BLaER1 treated with 17β-estradiol and CSF1 and Interleukin-3, amounts not matched to agents 10 nM and 100 nM (cell line): ENCODE results near the gene PTPRN2.

Experiments used
- H3K27ac ChIP-seq, 11 experiments: shearing (Covaris generic); formaldehyde crosslinking; 2 replicates each; pipeline ENCODE4 v1.8.1; 2022
- H3K27me3 ChIP-seq, 11 experiments: shearing (Covaris generic); formaldehyde crosslinking; 2 replicates each; pipeline ENCODE4 v1.8.1; 2022
- H3K36me3 ChIP-seq, 11 experiments: shearing (Covaris generic); formaldehyde crosslinking; 2 replicates each; pipeline ENCODE4 v1.8.1; 2022
- H3K4me1 ChIP-seq, 10 experiments: shearing (Covaris generic); formaldehyde crosslinking; 2 replicates each; pipeline ENCODE4 v1.8.1; 2022
- H3K4me2 ChIP-seq, 11 experiments: shearing (Covaris generic); formaldehyde crosslinking; 2 replicates each; pipeline ENCODE4 v1.8.1; 2022
- H3K4me3 ChIP-seq, 10 experiments: shearing (Covaris generic); formaldehyde crosslinking; 2 replicates each; pipeline ENCODE4 v1.8.1; 2022
- H3K9ac ChIP-seq, 11 experiments: shearing (Covaris generic); formaldehyde crosslinking; 2 replicates each; pipeline ENCODE4 v1.8.1; 2022
- H3K9me3 ChIP-seq, 11 experiments: shearing (Covaris generic); formaldehyde crosslinking; replicated peaks in 1 of 11; 2 replicates each; pipeline ENCODE4 v1.8.1; 2022
- H4K20me1 ChIP-seq, 11 experiments: shearing (Covaris generic); formaldehyde crosslinking; 2 replicates each; pipeline ENCODE4 v1.8.1; 2022
- Cebpa-rat ChIP-seq, 11 experiments: shearing (Covaris generic); IDR thresholded peaks; 2 replicates each; pipeline ENCODE4 v1.8.1; 2022

PTPRN2 gene

GRCh38 chr7:157657741-157658740 is 929.6 kb downstream of the PTPRN2 start:
- Histone ChIP-seq H3K9ac (peak overlapping the region in 7 of 11 experiments; percentile 15 to 54 (median 34); a peak in 11 of 22 replicates), H3K27me3 (peaks cover 0 to 31% (median 4%) of the 10 kb centered on the region in 11 experiments; a peak in 8 of 22 replicates), H4K20me1 (peaks cover 0 to 4% (median 0%) of the 10 kb centered on the region in 11 experiments; a peak in 3 of 22 replicates), H3K4me3 (peak overlapping the region in 6 of 10 experiments; percentile 2 to 23 (median 12); a peak in 5 of 20 replicates), H3K9me3 (no peaks in the 10 kb centered on the region; a peak in 1 of 22 replicates), H3K27ac (peak overlapping the region in 8 of 11 experiments; percentile 12 to 59 (median 44); a peak in 9 of 22 replicates), H3K36me3 (no peaks in the 10 kb centered on the region), H3K4me2 (peak overlapping the region; percentile 81 to 97 (median 90)), H3K4me1 (peaks cover 34 to 89% (median 81%) of the 10 kb centered on the region in 10 experiments)
- TF ChIP-seq Cebpa-rat (IDR thresholded peaks at IDR 0.05), result no peak

GRCh38 chr7:157656195-157656769 is 931.3 kb downstream of the PTPRN2 start:
- Histone ChIP-seq H3K4me3 (no peak overlapping the region), H3K4me1 (peaks cover 33 to 88% (median 71%) of the 10 kb centered on the region in 10 experiments), H3K27ac (peak overlapping the region in 2 of 11 experiments; percentile 10 to 34; a peak in 4 of 22 replicates), H3K36me3 (no peaks in the 10 kb centered on the region), H4K20me1 (peaks cover 0 to 4% (median 0%) of the 10 kb centered on the region in 11 experiments; a peak in 4 of 22 replicates), H3K9ac (no peak overlapping the region), H3K4me2 (peak overlapping the region in 8 of 11 experiments; percentile 38 to 72 (median 66); a peak in 16 of 22 replicates), H3K9me3 (no peaks in the 10 kb centered on the region), H3K27me3 (peaks cover 0 to 17% (median 0%) of the 10 kb centered on the region in 11 experiments; a peak in 5 of 22 replicates)
- TF ChIP-seq Cebpa-rat (IDR thresholded peaks at IDR 0.05), result no peak

- Histone ChIP-seq H3K27me3 (peaks cover 0 to 17% (median 0%) of the 10 kb centered on the region in 11 experiments; a peak in 5 of 22 replicates), H3K4me2 (peak overlapping the region in 10 of 11 experiments; percentile 38 to 72 (median 60); a peak in 18 of 22 replicates), H3K4me3 (no peak overlapping the region), H3K27ac (peak overlapping the region in 2 of 11 experiments; percentile 5 to 20; a peak in 1 of 22 replicates), H3K36me3 (no peaks in the 10 kb centered on the region), H4K20me1 (no peaks in the 10 kb centered on the region; a peak in 3 of 22 replicates), H3K9me3 (no peaks in the 10 kb centered on the region), H3K4me1 (peaks cover 14 to 68% (median 51%) of the 10 kb centered on the region in 10 experiments), H3K9ac (no peak overlapping the region)
- no peak for TF ChIP-seq Cebpa-rat (IDR thresholded peaks at IDR 0.05)
These were observed 933.3 kb downstream of the PTPRN2 start for GRCh38 chr7:157654350-157654749.

GRCh38 chr7:157653827-157654207 is 933.8 kb downstream of the PTPRN2 start:
- peak overlapping the region in 2 of 11 experiments; percentile 38 to 54; a peak in 1 of 22 replicates for H3K4me2 ChIP-seq
- no peak overlapping the region for H3K9ac ChIP-seq
- no peaks in the 10 kb centered on the region for H3K9me3 ChIP-seq
- H3K4me1 ChIP-seq, result peaks cover 11 to 65% (median 48%) of the 10 kb centered on the region in 10 experiments
- no peak for TF ChIP-seq Cebpa-rat (IDR thresholded peaks at IDR 0.05)
- peaks cover 0 to 15% (median 0%) of the 10 kb centered on the region in 11 experiments; a peak in 5 of 22 replicates for H3K27me3 ChIP-seq
- H3K4me3 ChIP-seq, result no peak overlapping the region
- H3K27ac ChIP-seq, result no peak overlapping the region
- no peaks in the 10 kb centered on the region; a peak in 3 of 22 replicates for H4K20me1 ChIP-seq
- H3K36me3 ChIP-seq, result no peaks in the 10 kb centered on the region

GRCh38 chr7:157652954-157653826 is 934.4 kb downstream of the PTPRN2 start:
- no peak overlapping the region for H3K9ac ChIP-seq
- no peak overlapping the region for H3K27ac ChIP-seq
- H3K4me1 ChIP-seq, result peaks cover 5 to 59% (median 42%) of the 10 kb centered on the region in 10 experiments
- no peak for TF ChIP-seq Cebpa-rat (IDR thresholded peaks at IDR 0.05)
- no peaks in the 10 kb centered on the region for H3K9me3 ChIP-seq
- H3K27me3 ChIP-seq, result peaks cover 0 to 10% (median 0%) of the 10 kb centered on the region in 11 experiments; a peak in 3 of 22 replicates
- H3K4me3 ChIP-seq, result no peak overlapping the region
- H3K4me2 ChIP-seq, result peak overlapping the region in 4 of 11 experiments; percentile 18 to 30 (median 27); a peak in 6 of 22 replicates
- H3K36me3 ChIP-seq, result no peaks in the 10 kb centered on the region
- H4K20me1 ChIP-seq, result no peaks in the 10 kb centered on the region; a peak in 3 of 22 replicates

- TF ChIP-seq Cebpa-rat (IDR thresholded peaks at IDR 0.05), result no peak
- Histone ChIP-seq H3K9ac (no peak overlapping the region), H3K36me3 (no peaks in the 10 kb centered on the region), H3K4me1 (peaks cover 0 to 52% (median 36%) of the 10 kb centered on the region in 10 experiments; a peak in 16 of 20 replicates), H3K27me3 (peaks cover 0 to 10% (median 0%) of the 10 kb centered on the region in 11 experiments; a peak in 3 of 22 replicates), H3K27ac (no peak overlapping the region), H4K20me1 (no peaks in the 10 kb centered on the region; a peak in 3 of 22 replicates), H3K4me3 (no peak overlapping the region), H3K4me2 (peak overlapping the region in 4 of 11 experiments; percentile 18 to 30 (median 27); a peak in 7 of 22 replicates), H3K9me3 (no peaks in the 10 kb centered on the region)
These were observed 935.3 kb downstream of the PTPRN2 start for GRCh38 chr7:157652161-157652953.

- TF ChIP-seq Cebpa-rat (IDR thresholded peaks at IDR 0.05), result no peak
- H3K27ac ChIP-seq, result no peak overlapping the region
- H3K4me1 ChIP-seq, result peaks cover 0 to 48% (median 36%) of the 10 kb centered on the region in 10 experiments; a peak in 16 of 20 replicates
- no peaks in the 10 kb centered on the region; a peak in 3 of 22 replicates for H4K20me1 ChIP-seq
- H3K4me3 ChIP-seq, result no peak overlapping the region
- H3K9ac ChIP-seq, result no peak overlapping the region
- no peaks in the 10 kb centered on the region for H3K9me3 ChIP-seq
- no peaks in the 10 kb centered on the region for H3K36me3 ChIP-seq
- H3K4me2 ChIP-seq, result peak overlapping the region in 3 of 11 experiments; percentile 18 to 30 (median 30); a peak in 5 of 22 replicates
- peaks cover 0 to 10% (median 0%) of the 10 kb centered on the region in 11 experiments; a peak in 3 of 22 replicates for H3K27me3 ChIP-seq
These were observed 936.1 kb downstream of the PTPRN2 start for GRCh38 chr7:157651366-157652160.
